HT1080 (cell line): ENCODE results near the gene LEFTY2. TPM values are rescaled to one million over a fixed set of nuclear protein-coding genes. Genes with fewer than 3 reads are reported as not detected.
"Not testable (repeated sequence)": the region's sequence is repeated elsewhere in the genome, so short reads cannot be mapped to it uniquely, and the experiment has no call there.

Source experiments
- DNase-seq: peaks from one replicate; pipeline ENCODE4 v3.0.0-alpha.2; 2015; ENCODE audit warnings: low read depth
- total RNA-seq: library from RNA; depleted of rRNA; stranded (reverse); fragments of >200 nt; shearing (Covaris generic); gene quantifications from 2 replicates; pipeline ENCODE4 v1.2.3, GENCODE V29; 2014

Gene LEFTY2
- total RNA-seq, 1 experiment from 2014 or later, result not detected

GRCh38 chr1:225931270-225932136 is 9.5 kb downstream of the LEFTY2 start:
- DNase-seq, result no peak

DNA sequence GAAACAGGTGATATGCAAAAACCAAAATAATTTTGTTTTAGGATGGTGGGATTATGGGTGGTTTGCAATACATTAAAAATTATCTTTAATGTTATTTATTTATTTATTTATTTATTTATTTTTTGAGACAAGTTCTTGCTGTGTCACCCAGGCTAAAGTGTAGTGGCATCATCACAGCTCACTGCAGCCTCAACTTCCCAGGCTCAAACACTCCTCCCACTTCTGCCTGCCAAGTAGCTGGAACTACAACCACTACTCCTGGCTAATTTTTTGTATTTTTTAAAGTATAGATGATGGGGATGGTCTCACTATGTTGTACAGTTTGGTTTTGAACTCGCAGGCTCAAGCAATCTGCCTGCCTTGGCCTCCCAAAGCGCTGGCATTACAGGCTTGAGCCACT is 10.5 kb downstream of the LEFTY2 start:
- no peak for DNase-seq

DNA sequence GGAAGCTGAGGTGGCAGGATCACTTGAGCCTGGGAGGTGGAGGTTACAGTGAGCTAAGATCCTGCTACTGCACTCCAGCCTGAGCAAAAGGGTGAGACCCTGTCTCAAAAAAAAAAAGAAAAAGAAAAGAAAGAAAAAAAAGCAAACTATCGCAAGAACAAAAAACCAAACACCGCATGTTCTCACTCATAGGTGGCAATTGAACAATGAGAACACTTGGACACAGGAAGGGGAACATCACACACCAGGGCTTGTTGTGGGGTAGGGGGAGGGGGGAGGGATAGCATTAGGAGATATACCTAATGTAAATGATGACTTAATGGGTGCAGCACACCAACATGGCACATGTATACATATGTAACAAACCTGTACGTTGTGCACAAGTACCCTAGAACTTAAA is 11.6 kb downstream of the LEFTY2 start:
- not testable (repeated sequence) for DNase-seq

DNA sequence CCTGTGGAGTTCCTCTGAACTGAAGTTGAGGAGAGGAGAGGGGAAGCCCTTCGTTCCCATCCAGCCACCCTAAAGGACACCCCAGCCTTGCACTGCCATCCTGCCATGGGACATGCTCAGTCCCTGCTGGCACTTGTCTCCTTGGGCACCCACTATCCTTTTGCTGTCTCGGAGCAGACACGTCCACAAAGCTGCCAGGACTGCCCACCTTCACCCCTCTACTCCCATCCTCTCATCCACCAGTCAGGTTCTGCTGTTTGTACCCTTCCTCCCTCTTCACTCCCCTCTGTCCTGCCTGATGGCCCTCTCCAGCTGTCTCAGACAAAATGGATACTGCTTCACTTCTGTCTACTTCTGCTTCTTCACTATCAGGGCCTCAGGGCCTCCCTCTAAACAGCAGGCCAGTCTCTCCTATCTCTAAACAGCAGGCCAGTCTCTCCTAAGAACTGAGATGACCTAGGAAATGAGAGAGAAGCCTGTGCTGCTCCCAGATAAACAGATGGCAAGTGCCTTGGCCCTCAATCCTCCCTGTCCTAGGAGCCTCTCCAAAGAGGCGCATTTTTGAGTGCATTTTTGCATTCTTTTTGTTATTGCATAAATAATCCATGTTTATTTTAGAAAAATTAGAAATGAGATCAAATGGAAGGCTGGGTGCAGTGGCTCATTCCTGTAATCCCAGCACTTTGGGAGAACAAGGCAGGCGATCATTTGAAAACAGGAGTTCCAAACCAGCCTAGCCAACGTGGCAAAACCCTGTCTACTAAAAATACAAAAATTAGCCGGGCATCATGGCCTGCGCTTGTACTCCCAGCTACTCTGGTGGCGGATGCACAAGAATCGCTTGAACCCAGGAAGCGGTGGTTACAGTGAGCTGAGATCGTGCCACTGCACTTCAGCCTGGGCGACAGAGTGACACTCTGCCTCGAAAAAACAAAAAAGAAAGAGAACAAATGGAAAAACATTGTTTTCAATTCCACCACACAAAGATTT is 12.5 kb downstream of the LEFTY2 start:
- no peak for DNase-seq

DNA sequence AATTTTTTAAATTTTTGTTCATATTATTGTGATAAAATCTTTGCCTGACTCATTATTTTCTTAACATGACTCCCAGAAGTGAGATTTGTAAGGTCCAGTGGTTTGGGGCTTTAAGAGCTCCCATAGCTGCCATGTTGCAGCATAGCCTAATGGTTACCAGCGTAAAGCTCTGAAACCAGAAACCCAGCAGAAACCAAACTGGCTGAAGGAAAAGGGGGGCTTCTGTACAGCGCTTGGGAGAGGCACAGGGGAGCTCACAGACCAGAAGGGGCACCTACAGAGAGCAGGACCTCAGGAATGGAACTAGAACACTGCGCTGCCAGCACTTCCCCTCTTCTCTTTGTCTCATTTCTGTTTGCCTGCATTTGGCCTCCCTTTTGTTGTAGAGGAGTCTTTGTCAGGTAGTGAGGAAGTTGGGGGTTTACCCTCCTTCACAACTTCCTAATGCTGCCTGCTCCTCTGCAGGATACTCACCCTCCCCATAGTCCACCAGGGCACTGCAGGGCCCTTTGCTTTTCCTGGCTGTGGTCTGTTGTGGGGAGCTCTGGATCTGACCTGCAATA is 14.4 kb downstream of the LEFTY2 start:
- no peak for DNase-seq

- peak; percentile 97 for DNase-seq
These were observed 17.1 kb downstream of the LEFTY2 start, which contains the start of gene PYCR2 for GRCh38 chr1:225923692-225924555. Gene PYCR2 (minus strand): TSS chr1:225924250. CDS start chr1:225924110, 140 bp downstream.

- DNase-seq, result no peak
These were observed 17.7 kb downstream of the LEFTY2 start for GRCh38 chr1:225923381-225923691.

GRCh38 chr1:225921734-225922709 is 19.0 kb downstream of the LEFTY2 start:
- peak; percentile 17 for DNase-seq

GRCh38 chr1:225919906-225920305 is 21.1 kb downstream of the LEFTY2 start:
- DNase-seq, result peak; percentile 50

DNA sequence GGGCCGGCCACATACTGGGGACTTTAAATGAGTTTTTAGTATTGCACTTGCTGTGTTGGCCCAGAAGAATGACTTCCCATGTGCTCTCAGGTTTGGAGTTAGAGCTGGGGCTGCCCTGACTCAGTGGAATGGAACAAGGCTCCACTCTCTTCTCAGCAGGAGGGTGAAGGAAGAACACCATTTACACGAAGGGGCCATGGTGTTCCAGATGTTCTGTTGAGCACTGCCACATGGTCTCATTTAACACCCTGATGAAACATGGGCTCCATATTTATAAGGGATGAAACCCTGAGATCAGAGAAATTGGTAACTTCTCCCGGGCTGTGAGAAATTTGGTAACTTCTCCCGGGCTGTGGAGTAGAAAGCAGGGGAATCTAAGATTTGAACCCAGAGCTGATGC is 22.7 kb downstream of the LEFTY2 start:
- no peak for DNase-seq

GRCh38 chr1:225917536-225917935 is 23.5 kb downstream of the LEFTY2 start:
- no peak for DNase-seq

- no peak for DNase-seq
These were observed 23.9 kb downstream of the LEFTY2 start for GRCh38 chr1:225917101-225917500.

- DNase-seq, result no peak
These were observed 25.5 kb downstream of the LEFTY2 start for GRCh38 chr1:225915538-225915991.

DNA sequence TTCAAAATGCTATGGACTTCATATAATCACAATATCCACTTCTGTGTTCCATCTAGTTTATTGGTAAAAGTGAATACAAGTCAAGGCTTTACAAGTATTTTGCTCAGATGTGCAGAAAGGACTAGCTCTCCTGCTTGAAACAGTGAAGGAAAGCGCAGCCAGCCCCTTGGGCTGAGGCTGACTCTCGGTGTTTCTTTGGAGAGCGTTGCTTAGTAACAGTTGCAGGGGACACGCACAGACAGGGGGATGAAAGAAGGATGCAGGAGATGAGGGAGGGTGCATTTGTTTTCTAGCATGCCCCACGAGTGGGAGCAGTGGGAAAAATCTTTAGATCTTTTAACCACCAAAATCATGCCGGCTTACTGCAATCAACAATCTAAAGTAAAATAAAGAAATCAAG is 26.1 kb downstream of the LEFTY2 start:
- no peak for DNase-seq

DNA sequence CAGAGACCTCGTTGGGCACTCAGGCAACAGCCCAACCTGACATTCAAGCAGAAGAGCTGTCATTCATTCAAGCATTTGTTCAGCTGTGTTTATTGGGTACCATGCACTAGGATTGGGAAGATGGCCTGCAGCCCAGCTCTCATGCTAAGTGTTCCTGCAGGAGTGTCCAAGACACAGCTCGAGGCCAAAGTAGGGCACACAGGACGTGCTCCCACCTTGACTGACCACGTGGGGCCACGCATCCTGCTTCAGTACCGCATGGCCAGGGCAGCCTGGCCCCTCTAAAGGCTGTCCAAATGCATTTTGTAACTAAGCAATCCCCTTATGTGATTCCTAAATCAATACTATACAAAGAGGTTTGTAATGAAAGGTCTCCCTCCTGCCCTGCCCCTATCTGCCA is 26.6 kb downstream of the LEFTY2 start:
- DNase-seq, result no peak

- peak; percentile 44 for DNase-seq
These were observed 29.6 kb downstream of the LEFTY2 start for GRCh38 chr1:225911191-225912130.

- no peak for DNase-seq
These were observed 31.5 kb downstream of the LEFTY2 start for GRCh38 chr1:225909477-225909876.

DNA sequence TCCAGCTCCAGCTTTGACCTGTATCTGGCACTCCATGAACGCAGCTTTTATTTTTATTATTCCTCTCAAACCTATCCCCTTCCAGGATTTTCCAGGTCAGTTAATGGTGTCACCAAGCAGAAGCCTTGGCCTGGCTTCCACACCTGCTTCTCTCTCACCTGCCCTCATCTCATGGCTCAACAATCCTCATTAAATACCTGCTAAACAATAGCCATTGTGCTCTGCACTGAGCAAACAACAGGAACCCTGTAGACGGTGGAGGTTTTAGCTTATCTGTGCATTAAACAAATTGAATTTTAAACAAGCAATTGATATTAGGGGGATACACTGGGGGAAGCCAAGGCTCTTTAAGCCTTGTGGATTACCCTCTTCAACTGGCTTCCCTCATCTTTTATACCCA is 32.2 kb downstream of the LEFTY2 start:
- no peak for DNase-seq
